MM.1S (cell line): ENCODE data around the gene SMOC2.

Source experiments
- DNase-seq: peaks from one replicate; pipeline ENCODE4 v3.0.0-alpha.2; 2015
- H2AFZ ChIP-seq: fragments of 300-600 bp; sonication (generic); 2 replicates; pipeline ENCODE4 v1.6.0; 2016; ENCODE audit warnings: antibody characterized with exemption, low read length
- H3F3A ChIP-seq: fragments of 300-600 bp; sonication (generic); 2 replicates; pipeline ENCODE4 v1.6.1; 2016; ENCODE audit warnings: mild to moderate bottlenecking, antibody characterized with exemption, low read length, moderate library complexity, mixed read lengths; ENCODE audit not compliant: insufficient read depth
- H3K27ac ChIP-seq: fragments of 300-600 bp; sonication (generic); 2 replicates; pipeline ENCODE4 v1.5.1; 2016; ENCODE audit warnings: mild to moderate bottlenecking, low read length
- H3K27me3 ChIP-seq: fragments of 300-600 bp; sonication (generic); replicated peaks from 2 replicates; pipeline ENCODE4 v1.6.0; 2016; ENCODE audit warnings: low read length; ENCODE audit not compliant: insufficient read depth
- H3K36me3 ChIP-seq: fragments of 300-600 bp; sonication (generic); replicated peaks from 2 replicates; pipeline ENCODE4 v1.6.1; 2016; ENCODE audit warnings: mild to moderate bottlenecking, low read length, mixed read lengths; ENCODE audit not compliant: insufficient read depth
- H3K4me1 ChIP-seq: fragments of 300-600 bp; sonication (generic); 2 replicates; pipeline ENCODE4 v1.6.1; 2016; ENCODE audit warnings: low read length, mixed read lengths
- H3K4me2 ChIP-seq: fragments of 300-600 bp; sonication (generic); 2 replicates; pipeline ENCODE4 v1.6.0; 2016; ENCODE audit warnings: low read depth, low read length
- H3K4me3 ChIP-seq: fragments of 300-600 bp; sonication (generic); 2 replicates; pipeline ENCODE4 v1.5.1; 2016; ENCODE audit warnings: low read length, mixed read lengths
- H3K79me2 ChIP-seq: fragments of 300-600 bp; sonication (generic); 2 replicates; pipeline ENCODE4 v1.6.1; 2016; ENCODE audit warnings: mixed run types, low read length, mixed read lengths
- H3K9ac ChIP-seq: fragments of 300-600 bp; sonication (generic); 2 replicates; pipeline ENCODE4 v1.6.1; 2016; ENCODE audit warnings: low read length, mixed read lengths
- H3K9me2 ChIP-seq: fragments of 300-600 bp; sonication (generic); replicated peaks from 2 replicates; pipeline ENCODE4 v1.6.1; 2016; ENCODE audit warnings: mild to moderate bottlenecking, low read length, mixed read lengths; ENCODE audit not compliant: insufficient read depth
- H3K9me3 ChIP-seq: fragments of 300-600 bp; sonication (generic); replicated peaks from 2 replicates; pipeline ENCODE4 v1.6.1; 2016; ENCODE audit warnings: mild to moderate bottlenecking, low read length, mixed read lengths; ENCODE audit not compliant: insufficient read depth
- H4K20me1 ChIP-seq: fragments of 300-600 bp; sonication (generic); 2 replicates; pipeline ENCODE4 v1.6.1; 2016; ENCODE audit warnings: mild to moderate bottlenecking, low read length, moderate library complexity, mixed read lengths; ENCODE audit not compliant: insufficient read depth
- EZH2 ChIP-seq: fragments of 300-600 bp; sonication (generic); optimal IDR thresholded peaks from 2 replicates; pipeline ENCODE3; 2017; ENCODE audit warnings: low read depth, mild to moderate bottlenecking, antibody characterized with exemption, low read length, mixed read lengths
- EZH2phosphoT487 ChIP-seq: fragments of 300-600 bp; sonication (generic); IDR thresholded peaks from 2 replicates; pipeline ENCODE4 v1.6.1; 2018; ENCODE audit warnings: antibody characterized with exemption, low read length
- TF ChIP-seq, protein P1 (sequence below): fragments of 300-600 bp; sonication (generic); IDR thresholded peaks from 2 replicates; pipeline ENCODE4 v1.5.1; 2016; ENCODE audit warnings: antibody characterized with exemption, low read length, mixed read lengths

Gene SMOC2

DNA sequence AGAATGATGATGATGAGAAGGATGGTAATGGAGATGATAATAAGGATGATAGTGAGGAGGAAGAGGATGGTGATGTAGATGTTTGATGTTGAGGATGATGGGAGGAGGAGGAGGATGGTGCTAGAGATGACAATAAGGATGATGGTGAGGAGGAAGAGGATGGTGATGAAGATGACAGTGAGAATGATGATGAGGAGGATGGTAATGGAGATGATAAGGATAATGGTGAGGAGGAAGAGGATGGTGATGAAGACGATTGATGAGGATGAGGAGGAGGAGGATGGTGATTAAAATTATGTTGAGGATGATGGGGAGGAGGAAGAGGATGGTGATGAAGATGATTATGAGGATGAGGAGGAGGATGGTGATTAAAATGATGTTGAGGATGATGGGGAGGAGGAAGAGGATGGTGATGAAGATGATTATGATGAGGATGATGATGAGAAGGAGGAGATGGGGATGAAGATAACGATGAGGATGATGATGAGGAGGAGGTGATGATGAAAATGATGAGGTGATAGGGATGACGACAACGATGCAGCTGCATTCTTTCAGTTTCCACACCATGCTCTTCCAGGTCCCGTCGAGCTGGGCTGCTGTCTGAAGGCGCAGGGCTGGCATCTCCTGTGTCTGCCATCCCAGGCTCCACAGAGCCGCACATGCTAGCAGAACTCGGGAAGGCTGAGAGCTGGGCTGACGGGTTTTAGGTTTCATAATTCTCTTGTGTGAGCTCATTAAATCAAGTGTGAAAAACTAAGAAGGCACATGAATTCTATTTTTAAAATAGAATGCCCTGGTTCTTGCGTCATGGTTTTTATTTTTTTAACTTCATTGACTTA, 274.9 kb downstream of the SMOC2 start:
- Histone ChIP-seq H3K4me1 (no peaks in the 10 kb centered on the region), H3K79me2 (no peaks in the 10 kb centered on the region), H3K9me3 (no peaks in the 10 kb centered on the region), H3K9ac (no peak overlapping the region), H2AFZ (no peak overlapping the region), H3F3A (no peaks in the 10 kb centered on the region), H3K4me3 (no peak overlapping the region), H4K20me1 (no peaks in the 10 kb centered on the region), H3K27me3 (no peaks in the 10 kb centered on the region), H3K4me2 (no peak overlapping the region), H3K27ac (no peak overlapping the region), H3K9me2 (no peaks in the 10 kb centered on the region), H3K36me3 (no peaks in the 10 kb centered on the region)
- TF ChIP-seq, protein P1, sequence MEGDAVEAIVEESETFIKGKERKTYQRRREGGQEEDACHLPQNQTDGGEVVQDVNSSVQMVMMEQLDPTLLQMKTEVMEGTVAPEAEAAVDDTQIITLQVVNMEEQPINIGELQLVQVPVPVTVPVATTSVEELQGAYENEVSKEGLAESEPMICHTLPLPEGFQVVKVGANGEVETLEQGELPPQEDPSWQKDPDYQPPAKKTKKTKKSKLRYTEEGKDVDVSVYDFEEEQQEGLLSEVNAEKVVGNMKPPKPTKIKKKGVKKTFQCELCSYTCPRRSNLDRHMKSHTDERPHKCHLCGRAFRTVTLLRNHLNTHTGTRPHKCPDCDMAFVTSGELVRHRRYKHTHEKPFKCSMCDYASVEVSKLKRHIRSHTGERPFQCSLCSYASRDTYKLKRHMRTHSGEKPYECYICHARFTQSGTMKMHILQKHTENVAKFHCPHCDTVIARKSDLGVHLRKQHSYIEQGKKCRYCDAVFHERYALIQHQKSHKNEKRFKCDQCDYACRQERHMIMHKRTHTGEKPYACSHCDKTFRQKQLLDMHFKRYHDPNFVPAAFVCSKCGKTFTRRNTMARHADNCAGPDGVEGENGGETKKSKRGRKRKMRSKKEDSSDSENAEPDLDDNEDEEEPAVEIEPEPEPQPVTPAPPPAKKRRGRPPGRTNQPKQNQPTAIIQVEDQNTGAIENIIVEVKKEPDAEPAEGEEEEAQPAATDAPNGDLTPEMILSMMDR: no peak
- TF ChIP-seq EZH2phosphoT487 (no peak), EZH2 (no peak)
- no peak for DNase-seq

DNA sequence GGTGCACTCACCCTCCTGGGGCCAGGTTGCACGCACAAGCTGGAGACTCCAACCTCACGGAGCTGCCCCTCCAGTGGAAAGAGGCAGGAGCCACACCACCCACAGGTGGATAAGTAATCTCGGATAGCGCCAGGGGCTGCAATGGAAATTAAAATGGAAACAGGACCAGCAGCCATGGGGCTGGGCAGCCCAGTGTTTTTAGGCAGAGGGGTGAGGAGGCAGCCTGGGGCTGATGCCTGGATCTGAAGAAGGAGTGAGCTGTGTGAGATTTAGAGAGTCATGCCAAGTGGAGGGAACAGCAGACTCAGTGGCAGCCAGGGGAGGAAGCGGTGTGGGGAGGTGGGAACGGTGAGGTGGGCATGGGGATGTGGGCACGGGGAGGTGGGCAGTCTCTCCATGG, 275.6 kb downstream of the SMOC2 start:
- Histone ChIP-seq H3K4me2 (no peak overlapping the region), H3K9ac (no peak overlapping the region), H3K4me1 (no peaks in the 10 kb centered on the region), H3K4me3 (no peak overlapping the region), H3K9me3 (no peaks in the 10 kb centered on the region), H3K79me2 (no peaks in the 10 kb centered on the region), H3K36me3 (no peaks in the 10 kb centered on the region), H4K20me1 (no peaks in the 10 kb centered on the region), H3K27ac (no peak overlapping the region), H3F3A (no peaks in the 10 kb centered on the region), H2AFZ (no peak overlapping the region), H3K9me2 (no peaks in the 10 kb centered on the region), H3K27me3 (no peaks in the 10 kb centered on the region)
- DNase-seq: no peak
- TF ChIP-seq, protein P1: no peak
- no peak for TF ChIP-seq EZH2phosphoT487
- no peak for TF ChIP-seq EZH2

DNA sequence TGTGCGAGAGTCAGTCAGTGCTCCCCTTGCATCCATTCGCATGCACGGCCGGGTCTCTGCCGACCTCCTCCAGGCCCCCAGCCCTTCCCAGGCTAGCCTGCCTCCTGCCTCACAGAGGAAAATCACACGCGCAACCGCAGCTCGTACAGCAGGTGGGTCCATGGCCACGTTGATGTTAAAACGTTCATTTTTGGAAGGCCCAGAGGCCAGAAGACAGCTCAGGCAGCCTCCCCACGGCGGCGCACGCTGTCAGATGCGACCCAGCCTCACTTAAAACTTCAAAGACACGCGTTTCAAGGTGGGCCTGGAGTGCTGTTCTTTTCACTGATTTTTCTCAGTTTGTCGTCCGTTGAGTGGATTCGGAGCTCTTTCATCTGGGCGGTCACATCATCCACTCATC, 276.5 kb downstream of the SMOC2 start:
- Histone ChIP-seq H2AFZ (no peak overlapping the region), H4K20me1 (no peaks in the 10 kb centered on the region), H3K4me2 (no peak overlapping the region), H3K9ac (no peak overlapping the region), H3K4me1 (no peaks in the 10 kb centered on the region), H3K36me3 (no peaks in the 10 kb centered on the region), H3K27me3 (no peaks in the 10 kb centered on the region), H3K9me3 (no peaks in the 10 kb centered on the region), H3K79me2 (no peaks in the 10 kb centered on the region), H3K9me2 (no peaks in the 10 kb centered on the region), H3F3A (no peaks in the 10 kb centered on the region), H3K27ac (no peak overlapping the region), H3K4me3 (no peak overlapping the region)
- TF ChIP-seq EZH2 (no peak), EZH2phosphoT487 (no peak)
- TF ChIP-seq, protein P1: no peak
- no peak for DNase-seq
